HG02571 (cell line): ENCODE results near the gene SPSB2.

Source experiments
- ATAC-seq: cut with Tn5 transposase; IDR thresholded peaks from one replicate; pipeline ENCODE4 v1.9.1; 2021; ENCODE audit warnings: mild to moderate bottlenecking, moderate library complexity; ENCODE audit not compliant: unreplicated experiment

Gene SPSB2

GRCh38 chr12:6821591-6822425 is 51.3 kb downstream of the SPSB2 start, which contains the start of gene GPR162:
Gene GPR162 (plus strand): TSS chr12:6821821. CDS start chr12:6823899, 2,078 bp downstream.
- ATAC-seq: no peak
